Mucosa of rectum (tissue), 2 donors: ENCODE data around the gene USP12.
A peak's percentile ranks its signal among the peaks of the same experiment; 100 is the strongest.

Experiments used
- H3K27ac ChIP-seq, 2 donors: one replicate each; pipeline ENCODE4 v1.7.0; 2013; ENCODE audit warnings: inconsistent platforms in 2 of 2, low read depth in 2 of 2, low read length in 2 of 2
- H3K27me3 ChIP-seq, 2 donors: one replicate each; pipeline ENCODE4 v1.7.0; 2013; ENCODE audit warnings: low read length in 2 of 2; ENCODE audit not compliant: control insufficient read depth in 2 of 2, insufficient read depth in 2 of 2
- H3K36me3 ChIP-seq, 2 donors: one replicate each; pipeline ENCODE4 v1.7.0; 2013; ENCODE audit warnings: low read length in 2 of 2; ENCODE audit not compliant: control insufficient read depth in 2 of 2, insufficient read depth in 2 of 2
- H3K4me1 ChIP-seq, 2 donors: one replicate each; pipeline ENCODE4 v1.7.0; 2013; ENCODE audit warnings: low read length in 2 of 2, mild to moderate bottlenecking in 1 of 2; ENCODE audit not compliant: control insufficient read depth in 2 of 2, insufficient read depth in 2 of 2
- H3K4me3 ChIP-seq, 2 donors: one replicate each; pipeline ENCODE4 v1.7.0; 2013; ENCODE audit warnings: low read length in 2 of 2
- H3K9ac ChIP-seq, 2 donors: one replicate each; pipeline ENCODE4 v1.7.0; 2013; ENCODE audit warnings: low read length in 2 of 2, low read depth in 1 of 2, mild to moderate bottlenecking in 1 of 2
- H3K9me3 ChIP-seq, 2 donors: one replicate each; pipeline ENCODE4 v1.7.0; 2013; ENCODE audit warnings: low read length in 2 of 2; ENCODE audit not compliant: control insufficient read depth in 2 of 2
- donor health status: healthy.
- donor health status: Normal muscosa, but diverticular disease.

The USP12 gene

DNA sequence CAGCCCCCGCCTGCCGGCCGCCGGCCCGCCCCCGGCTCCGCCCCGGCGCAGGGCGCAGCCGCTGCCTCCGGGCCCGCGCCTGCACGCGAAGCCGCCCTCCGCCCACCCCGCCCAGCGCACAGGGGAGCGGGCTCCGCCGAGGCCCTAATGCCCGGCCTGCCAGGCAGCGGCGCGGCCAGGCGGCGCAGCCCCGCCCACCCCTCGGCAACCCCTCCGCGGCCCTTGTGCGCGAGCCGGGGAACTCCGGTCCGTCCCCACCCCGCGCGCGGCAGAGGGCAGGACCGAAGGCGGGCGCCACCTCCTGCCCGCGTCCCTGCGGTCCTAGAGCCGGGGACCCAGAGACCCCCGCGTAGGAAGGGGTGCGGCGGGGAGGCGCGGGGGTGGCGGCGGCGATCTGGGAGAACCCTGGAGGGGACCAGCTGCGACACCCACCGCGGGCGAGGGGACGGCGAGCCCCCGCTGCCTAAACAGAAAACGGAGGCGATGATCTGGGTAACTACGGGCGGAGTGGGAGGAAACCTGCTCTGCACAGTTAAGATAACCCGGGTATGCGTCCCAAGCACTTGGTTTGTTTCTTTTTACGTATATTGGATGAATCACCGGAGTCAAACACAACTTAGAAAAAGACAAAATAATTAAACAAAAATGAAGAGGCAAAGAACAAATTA is 350 bp upstream of the USP12 start:
- Histone ChIP-seq H3K36me3 (no peaks in the 10 kb centered on the region), H3K27me3 (no peaks in the 10 kb centered on the region), H3K9me3 (no peaks in the 10 kb centered on the region), H3K4me3 (peak overlapping the region; percentile 69 to 79), H3K27ac (peak overlapping the region; percentile 84 to 89), H3K9ac (peak overlapping the region; percentile 68 to 72), H3K4me1 (peaks cover 22 to 23% of the 10 kb centered on the region in 2 donors)

GRCh38 chr13:27170516-27171243 is 931 bp downstream of the USP12 start:
- peak overlapping the region; percentile 82 to 86 for H3K27ac ChIP-seq
- no peaks in the 10 kb centered on the region for H3K27me3 ChIP-seq
- H3K9ac ChIP-seq = peak overlapping the region; percentile 87 to 88
- H3K9me3 ChIP-seq = no peaks in the 10 kb centered on the region
- H3K36me3 ChIP-seq = no peaks in the 10 kb centered on the region
- peaks cover 22 to 27% of the 10 kb centered on the region in 2 donors for H3K4me1 ChIP-seq
- peak overlapping the region; percentile 67 to 87 for H3K4me3 ChIP-seq

- Histone ChIP-seq H3K27ac (peak overlapping the region; percentile 82 to 86), H3K4me3 (peak overlapping the region; percentile 67 to 87), H3K9ac (peak overlapping the region; percentile 87 to 88), H3K36me3 (no peaks in the 10 kb centered on the region), H3K9me3 (no peaks in the 10 kb centered on the region), H3K27me3 (no peaks in the 10 kb centered on the region), H3K4me1 (peaks cover 22 to 27% of the 10 kb centered on the region in 2 donors)
Observed at GRCh38 chr13:27170221-27170515, 1.4 kb downstream of the USP12 start.

- H3K27me3 ChIP-seq = no peaks in the 10 kb centered on the region
- peak overlapping the region; percentile 38 to 49 for H3K27ac ChIP-seq
- no peaks in the 10 kb centered on the region for H3K9me3 ChIP-seq
- H3K4me3 ChIP-seq = peak overlapping the region in 1 of 2 donors; percentile 87
- peaks cover 24 to 27% of the 10 kb centered on the region in 2 donors for H3K4me1 ChIP-seq
- peak overlapping the region in 1 of 2 donors; percentile 42 for H3K9ac ChIP-seq
- no peaks in the 10 kb centered on the region for H3K36me3 ChIP-seq
Observed at GRCh38 chr13:27168906-27169657, 2.5 kb downstream of the USP12 start.

- H3K36me3 ChIP-seq = no peaks in the 10 kb centered on the region
- no peak overlapping the region for H3K27ac ChIP-seq
- H3K4me3 ChIP-seq = peak overlapping the region in 1 of 2 donors; percentile 5
- no peak overlapping the region for H3K9ac ChIP-seq
- H3K9me3 ChIP-seq = no peaks in the 10 kb centered on the region
- H3K27me3 ChIP-seq = no peaks in the 10 kb centered on the region
- H3K4me1 ChIP-seq = peaks cover 26 to 27% of the 10 kb centered on the region in 2 donors
Observed at GRCh38 chr13:27168086-27168485, 3.5 kb downstream of the USP12 start.

- Histone ChIP-seq H3K36me3 (no peaks in the 10 kb centered on the region), H3K27me3 (no peaks in the 10 kb centered on the region), H3K27ac (no peak overlapping the region), H3K9ac (no peak overlapping the region), H3K4me3 (no peak overlapping the region), H3K9me3 (no peaks in the 10 kb centered on the region), H3K4me1 (peaks cover 20 to 26% of the 10 kb centered on the region in 2 donors)
Observed at GRCh38 chr13:27166313-27166712, 5.3 kb downstream of the USP12 start.

DNA sequence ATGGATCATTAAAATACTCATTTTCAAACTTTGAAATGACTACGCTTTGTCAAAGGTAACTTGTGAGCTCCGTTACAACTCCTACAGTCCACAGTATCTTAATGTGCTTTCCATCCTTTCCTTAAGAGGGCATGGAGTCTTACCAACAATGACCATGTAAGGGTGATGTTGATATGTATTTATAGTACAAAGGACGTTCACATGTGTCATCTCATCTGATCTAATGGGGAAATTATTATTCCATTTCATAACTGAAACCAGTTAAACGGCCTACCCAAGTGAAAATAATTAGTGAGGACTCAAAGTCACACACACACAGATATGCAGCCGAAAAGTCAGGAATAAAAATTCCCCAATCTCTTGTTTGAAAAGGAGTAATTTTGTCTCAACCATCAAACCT is 9.6 kb downstream of the USP12 start:
- Histone ChIP-seq H3K27ac (no peak overlapping the region), H3K9me3 (no peaks in the 10 kb centered on the region), H3K4me3 (no peak overlapping the region), H3K36me3 (no peaks in the 10 kb centered on the region), H3K27me3 (no peaks in the 10 kb centered on the region), H3K4me1 (peaks cover 4% of the 10 kb centered on the region in 2 donors), H3K9ac (no peak overlapping the region)

DNA sequence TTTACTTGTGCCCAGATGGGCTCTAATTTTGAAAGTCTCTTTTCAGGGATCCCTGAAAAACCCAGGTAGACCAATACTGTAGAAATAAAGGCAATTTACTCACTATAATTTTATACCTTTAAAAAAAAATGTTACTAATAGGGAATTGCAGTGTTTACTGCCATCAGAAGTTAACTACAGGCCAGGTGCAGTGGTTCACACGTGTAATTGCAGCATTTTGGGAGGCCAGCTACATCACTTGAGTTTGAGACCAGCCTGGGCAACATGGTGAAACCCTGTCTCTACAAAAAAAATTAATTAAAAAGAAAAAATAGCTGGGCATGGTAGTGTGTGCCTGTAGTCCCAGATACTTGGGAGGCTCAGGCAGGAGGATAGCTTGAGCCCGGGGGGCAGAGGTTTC is 10.2 kb downstream of the USP12 start:
- H3K27ac ChIP-seq = no peak overlapping the region
- peaks cover 4% of the 10 kb centered on the region in 2 donors for H3K4me1 ChIP-seq

GRCh38 chr13:27160657-27161295 is 10.8 kb downstream of the USP12 start:
- H3K9me3 ChIP-seq = no peaks in the 10 kb centered on the region

More for the DNA sequence above, 10.2 kb downstream of the USP12 start:
- no peak overlapping the region for H3K9ac ChIP-seq
- no peaks in the 10 kb centered on the region for H3K9me3 ChIP-seq
- no peak overlapping the region for H3K4me3 ChIP-seq
- no peaks in the 10 kb centered on the region for H3K27me3 ChIP-seq
- H3K36me3 ChIP-seq = no peaks in the 10 kb centered on the region

More at GRCh38 chr13:27160657-27161295, 10.8 kb downstream of the USP12 start:
- Histone ChIP-seq H3K9ac (no peak overlapping the region), H3K27me3 (no peaks in the 10 kb centered on the region), H3K36me3 (no peaks in the 10 kb centered on the region), H3K4me3 (no peak overlapping the region), H3K27ac (no peak overlapping the region), H3K4me1 (peaks cover 0 to 4% of the 10 kb centered on the region in 2 donors)
